Ectodermal cell (in vitro differentiated cells): ENCODE measurements around the gene TWNK.
A peak's percentile ranks its signal among the peaks of the same experiment; 100 is the strongest.

Experiments
- H3K27ac ChIP-seq: 2 replicates; pipeline ENCODE4 v1.7.0; 2013; ENCODE audit warnings: mild to moderate bottlenecking, low read depth, low read length; ENCODE audit not compliant: insufficient read depth, poor library complexity, severe bottlenecking
- H3K27me3 ChIP-seq: 2 replicates; pipeline ENCODE4 v1.7.0; 2013; ENCODE audit warnings: mild to moderate bottlenecking, low read length; ENCODE audit not compliant: insufficient read depth, control insufficient read depth, poor library complexity, severe bottlenecking
- H3K36me3 ChIP-seq: one replicate; pipeline ENCODE4 v1.7.0; 2013; ENCODE audit warnings: low read length; ENCODE audit not compliant: control insufficient read depth, insufficient read depth
- H3K4me1 ChIP-seq: one replicate; pipeline ENCODE4 v1.7.0; 2013; ENCODE audit warnings: low read length; ENCODE audit not compliant: control insufficient read depth, insufficient read depth
- H3K4me3 ChIP-seq: 2 replicates; pipeline ENCODE4 v1.7.0; 2013; ENCODE audit warnings: low read depth, low read length, control low read depth; ENCODE audit not compliant: insufficient read depth
- H3K9me3 ChIP-seq: 2 replicates; pipeline ENCODE4 v1.7.0; 2013; ENCODE audit warnings: mild to moderate bottlenecking, low read length, moderate library complexity; ENCODE audit not compliant: control insufficient read depth
- WGBS, 2 experiments: methylation state at CpG; one replicate each; pipeline ENCODE4 v1.1.7; 2013; ENCODE audit warnings: missing lambda C conversion rate in 2 of 2; 5-methylcytosine and 5-hydroxymethylcytosine counted together

Gene TWNK

GRCh38 chr10:100966887-100967286, 20.5 kb upstream of the TWNK start:
- peaks cover 16% of the 10 kb centered on the region for H3K27me3 ChIP-seq
- peaks cover 8% of the 10 kb centered on the region for H3K36me3 ChIP-seq
- no peak overlapping the region for H3K4me3 ChIP-seq
- H3K27ac ChIP-seq: no peak overlapping the region
- peaks cover 8% of the 10 kb centered on the region for H3K4me1 ChIP-seq
- WGBS, 2 experiments: 90 to 95% methylated on average over 2 of the region's 2 CpGs
- H3K9me3 ChIP-seq: no peaks in the 10 kb centered on the region

- Histone ChIP-seq H3K9me3 (no peaks in the 10 kb centered on the region), H3K36me3 (peaks cover 4% of the 10 kb centered on the region), H3K27me3 (peaks cover 16% of the 10 kb centered on the region), H3K27ac (no peak overlapping the region), H3K4me1 (peaks cover 12% of the 10 kb centered on the region), H3K4me3 (no peak overlapping the region)
- 90 to 91% methylated on average over 2 of the region's 2 CpGs for WGBS, 2 experiments
Measured at GRCh38 chr10:100967332-100967731, 20.0 kb upstream of the TWNK start.

- peaks cover 14% of the 10 kb centered on the region for H3K4me1 ChIP-seq
- H3K9me3 ChIP-seq: no peaks in the 10 kb centered on the region
- H3K4me3 ChIP-seq: no peak overlapping the region
- H3K27ac ChIP-seq: no peak overlapping the region
- no peaks in the 10 kb centered on the region for H3K36me3 ChIP-seq
- 93% methylated on average over 1 to 2 of the region's 2 CpGs for WGBS, 2 experiments
- peaks cover 16% of the 10 kb centered on the region for H3K27me3 ChIP-seq
Measured at GRCh38 chr10:100968062-100968736, 19.1 kb upstream of the TWNK start.

GRCh38 chr10:100968863-100969186, 18.5 kb upstream of the TWNK start:
- WGBS, 2 experiments: 23 to 25% methylated on average over 9 of the region's 9 CpGs
- peaks cover 14% of the 10 kb centered on the region for H3K4me1 ChIP-seq
- no peaks in the 10 kb centered on the region for H3K36me3 ChIP-seq
- H3K9me3 ChIP-seq: no peaks in the 10 kb centered on the region
- H3K27me3 ChIP-seq: peaks cover 16% of the 10 kb centered on the region
- peak overlapping the region; percentile 62 for H3K4me3 ChIP-seq
- H3K27ac ChIP-seq: no peak overlapping the region

- Histone ChIP-seq H3K27ac (no peak within 1 kb of the TSS), H3K27me3 (peaks cover 16% of the 10 kb centered on the region), H3K9me3 (no peaks in the 10 kb centered on the region), H3K4me1 (peaks cover 14% of the 10 kb centered on the region), H3K4me3 (peak within 1 kb of the TSS; percentile 62), H3K36me3 (no peaks in the 10 kb centered on the region)
- WGBS, 2 experiments: 1 to 2% methylated on average over 64 to 69 of the region's 70 CpGs
Measured at GRCh38 chr10:100969187-100970075, 17.9 kb upstream of the TWNK start, which contains the start of gene SEMA4G. TSS of gene SEMA4G (plus strand) at chr10:100969504. CDS start at chr10:100972913, 3,409 bp downstream.

GRCh38 chr10:100970076-100970913, 17.0 kb upstream of the TWNK start:
- no peaks in the 10 kb centered on the region for H3K36me3 ChIP-seq
- H3K27me3 ChIP-seq: peaks cover 16% of the 10 kb centered on the region
- no peaks in the 10 kb centered on the region for H3K9me3 ChIP-seq
- H3K4me1 ChIP-seq: peaks cover 14% of the 10 kb centered on the region
- no peak overlapping the region for H3K27ac ChIP-seq
- 31 to 33% methylated on average over 13 of the region's 13 CpGs for WGBS, 2 experiments
- peak overlapping the region; percentile 62 for H3K4me3 ChIP-seq

GRCh38 chr10:100970914-100971811, 16.2 kb upstream of the TWNK start:
- no peaks in the 10 kb centered on the region for H3K36me3 ChIP-seq
- H3K4me1 ChIP-seq: peaks cover 14% of the 10 kb centered on the region
- no peaks in the 10 kb centered on the region for H3K9me3 ChIP-seq
- peaks cover 16% of the 10 kb centered on the region for H3K27me3 ChIP-seq
- 78 to 80% methylated on average over 4 of the region's 4 CpGs for WGBS, 2 experiments
- H3K27ac ChIP-seq: no peak overlapping the region
- no peak overlapping the region for H3K4me3 ChIP-seq

GRCh38 chr10:100972115-100972903, 15.0 kb upstream of the TWNK start:
- 74 to 75% methylated on average over 13 of the region's 13 CpGs for WGBS, 2 experiments
- no peaks in the 10 kb centered on the region for H3K9me3 ChIP-seq
- no peak overlapping the region for H3K4me3 ChIP-seq
- no peak overlapping the region for H3K27ac ChIP-seq
- peaks cover 16% of the 10 kb centered on the region for H3K27me3 ChIP-seq
- peaks cover 14% of the 10 kb centered on the region for H3K4me1 ChIP-seq
- H3K36me3 ChIP-seq: no peaks in the 10 kb centered on the region
